ENCODE results near the gene NUP98.
A peak's percentile ranks its signal among the peaks of the same experiment; 100 is the strongest.
"Not testable (repeated sequence)": the region's sequence is repeated elsewhere in the genome, so short reads cannot be mapped to it uniquely, and the experiment has no call there.

NUP98 gene

GRCh38 chr11:3796801-3797328 is 489 bp downstream of the NUP98 start:
- no peak for DNase-seq

GRCh38 chr11:3796346-3796745 is 1.0 kb downstream of the NUP98 start:
- no peak for DNase-seq

GRCh38 chr11:3796002-3796311 is 1.4 kb downstream of the NUP98 start:
- DNase-seq = no peak

GRCh38 chr11:3795131-3796001 is 2.0 kb downstream of the NUP98 start:
- DNase-seq = no peak

GRCh38 chr11:3794387-3794786 is 3.0 kb downstream of the NUP98 start:
- not testable (repeated sequence) for DNase-seq

GRCh38 chr11:3786781-3787428 is 10.4 kb downstream of the NUP98 start:
- no peak for DNase-seq

- DNase-seq = no peak
Measured at GRCh38 chr11:3783611-3784010, 13.7 kb downstream of the NUP98 start.

- DNase-seq = no peak
Measured at GRCh38 chr11:3782963-3783362, 14.4 kb downstream of the NUP98 start.

GRCh38 chr11:3781423-3781822 is 15.9 kb downstream of the NUP98 start:
- DNase-seq = no peak

GRCh38 chr11:3775736-3776406 is 21.5 kb downstream of the NUP98 start:
- peak; percentile 80 for DNase-seq

- DNase-seq = no peak
Measured at GRCh38 chr11:3773180-3773579, 24.2 kb downstream of the NUP98 start.

GRCh38 chr11:3767536-3767935 is 29.8 kb downstream of the NUP98 start:
- DNase-seq = no peak

GRCh38 chr11:3766836-3767235 is 30.5 kb downstream of the NUP98 start:
- DNase-seq = not testable (repeated sequence)

GRCh38 chr11:3764266-3764665 is 33.1 kb downstream of the NUP98 start:
- DNase-seq = no peak

GRCh38 chr11:3755151-3755550 is 42.2 kb downstream of the NUP98 start:
- no peak for DNase-seq

- no peak for DNase-seq
Measured at GRCh38 chr11:3753110-3753509, 44.2 kb downstream of the NUP98 start.

- no peak for DNase-seq
Measured at GRCh38 chr11:3747704-3748103, 49.6 kb downstream of the NUP98 start.

GRCh38 chr11:3745161-3745560 is 52.2 kb downstream of the NUP98 start:
- DNase-seq = no peak

GRCh38 chr11:3738723-3739122 is 58.6 kb downstream of the NUP98 start:
- no peak for DNase-seq

GRCh38 chr11:3738241-3738640 is 59.1 kb downstream of the NUP98 start:
- DNase-seq = no peak

- DNase-seq = no peak
Measured at GRCh38 chr11:3737386-3737933, 59.9 kb downstream of the NUP98 start.

- DNase-seq = no peak
Measured at GRCh38 chr11:3736816-3737215, 60.5 kb downstream of the NUP98 start.

GRCh38 chr11:3735827-3736226 is 61.5 kb downstream of the NUP98 start:
- no peak for DNase-seq

All from right hindlimb (tissue), 1 donor.